Effector CD8-positive, alpha-beta T cell (primary cell): ENCODE results near the gene TUBB3.

ENCODE experiments used
- DNase-seq: peaks from one replicate; lab custom pipeline; 2025; lab: John Stamatoyannopoulos, UW

Gene TUBB3

DNA sequence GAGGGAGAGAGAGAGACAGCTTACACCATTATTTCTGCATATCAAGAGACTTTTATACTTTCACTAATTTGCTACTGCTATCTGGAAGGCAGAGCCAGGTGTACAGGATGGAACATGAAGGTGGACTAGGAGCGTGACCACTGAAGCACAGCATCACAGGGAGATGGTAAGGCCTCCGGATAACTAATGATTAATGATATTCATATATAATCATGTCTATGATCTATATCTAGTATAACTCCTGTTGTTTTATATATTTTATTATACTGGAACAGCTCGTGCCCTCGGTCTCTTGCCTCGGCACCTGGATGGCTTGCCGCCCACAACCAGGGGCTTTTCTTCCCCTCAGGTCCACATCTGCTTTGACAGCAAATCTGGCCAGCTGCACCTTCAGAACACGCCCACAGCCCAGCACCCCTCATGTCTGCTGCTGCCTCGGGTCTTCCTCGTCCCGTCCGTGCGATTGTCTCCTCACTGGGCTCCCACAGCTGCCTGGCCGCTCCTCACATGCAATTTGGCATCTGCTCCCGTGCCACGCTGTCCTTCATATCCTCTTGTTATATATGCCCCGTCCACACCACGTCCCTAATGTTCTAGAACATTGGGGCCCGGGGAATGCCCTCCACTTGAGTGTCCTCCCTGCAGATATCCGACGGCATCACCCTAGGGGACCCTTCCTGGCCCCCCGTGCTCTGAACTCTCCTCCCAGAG lies 15.2 kb downstream of the TUBB3 start:
- no peak for DNase-seq

- no peak for DNase-seq
Observed at GRCh38 chr16:89944773-89945172, 21.6 kb downstream of the TUBB3 start.

DNA sequence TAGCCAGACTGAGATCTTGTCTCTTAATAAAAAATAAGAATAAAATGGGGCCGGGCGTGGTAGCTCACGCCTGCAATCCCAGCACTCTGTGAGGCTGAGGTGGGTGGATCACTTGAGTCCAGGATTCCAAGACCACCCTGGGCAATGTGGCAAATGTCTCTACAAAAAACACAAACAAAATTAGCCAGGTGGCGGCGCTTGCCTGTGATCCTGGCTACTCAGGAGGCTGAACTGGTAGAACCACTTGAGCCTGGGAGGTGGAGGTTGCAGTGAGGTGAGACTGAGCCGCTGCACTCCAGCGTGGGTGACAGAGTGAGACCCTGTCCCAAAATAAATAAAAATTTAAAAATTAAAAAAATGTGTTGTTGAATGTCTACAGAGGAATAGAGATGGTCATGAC lies 22.5 kb downstream of the TUBB3 start:
- no peak for DNase-seq

GRCh38 chr16:89946515-89946914 lies 23.4 kb downstream of the TUBB3 start:
- no peak for DNase-seq

GRCh38 chr16:89949121-89949742 lies 26.1 kb downstream of the TUBB3 start:
- no peak for DNase-seq

- no peak for DNase-seq
Observed at GRCh38 chr16:89949756-89950155, 26.6 kb downstream of the TUBB3 start.

GRCh38 chr16:89951509-89951908 lies 28.4 kb downstream of the TUBB3 start:
- no peak for DNase-seq

- DNase-seq = no peak
Observed at GRCh38 chr16:89952049-89952448, 28.9 kb downstream of the TUBB3 start.

GRCh38 chr16:89952551-89952950 lies 29.4 kb downstream of the TUBB3 start:
- DNase-seq = no peak

DNA sequence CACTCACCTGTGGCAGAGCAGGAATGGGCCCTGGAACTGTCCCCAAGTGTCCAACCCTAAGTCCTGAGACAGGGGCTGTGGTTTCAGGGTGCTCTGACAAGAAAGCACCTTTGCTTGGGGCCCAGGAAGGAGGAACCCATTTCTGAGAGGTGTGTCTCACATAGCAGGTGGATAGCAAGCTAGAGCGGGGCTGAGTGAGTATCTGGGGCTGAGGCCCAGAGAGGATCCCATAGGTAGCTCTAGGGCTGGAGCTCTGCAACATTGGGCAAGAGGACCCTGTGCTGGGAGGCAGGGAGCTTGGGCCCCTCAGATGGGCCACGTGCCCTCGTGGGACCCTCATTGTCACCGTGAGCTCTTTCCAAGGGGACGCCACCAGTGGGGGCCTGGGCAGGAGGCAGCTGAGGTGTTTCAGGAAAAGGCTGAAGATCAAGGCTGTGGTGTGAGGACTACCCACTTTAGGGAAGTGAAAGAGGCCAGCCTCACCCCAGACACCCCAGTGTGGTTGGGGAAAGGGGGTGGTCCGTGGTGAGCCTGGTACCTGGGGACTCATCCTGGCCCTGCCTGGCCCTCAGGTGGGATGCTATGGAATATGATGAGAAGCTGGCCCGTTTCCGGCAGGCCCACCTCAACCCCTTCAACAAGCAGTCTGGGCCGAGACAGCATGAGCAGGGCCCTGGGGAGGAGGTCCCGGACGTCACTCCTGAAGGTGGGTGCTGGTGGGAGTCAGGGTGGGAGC lies 30.7 kb downstream of the TUBB3 start:
- DNase-seq = no peak

GRCh38 chr16:89954462-89954861 lies 31.3 kb downstream of the TUBB3 start:
- no peak for DNase-seq

GRCh38 chr16:89955001-89955685 lies 32.0 kb downstream of the TUBB3 start:
- no peak for DNase-seq

GRCh38 chr16:89956505-89957215 lies 33.5 kb downstream of the TUBB3 start:
- no peak for DNase-seq

GRCh38 chr16:89957216-89957785 lies 34.2 kb downstream of the TUBB3 start:
- DNase-seq = no peak

DNA sequence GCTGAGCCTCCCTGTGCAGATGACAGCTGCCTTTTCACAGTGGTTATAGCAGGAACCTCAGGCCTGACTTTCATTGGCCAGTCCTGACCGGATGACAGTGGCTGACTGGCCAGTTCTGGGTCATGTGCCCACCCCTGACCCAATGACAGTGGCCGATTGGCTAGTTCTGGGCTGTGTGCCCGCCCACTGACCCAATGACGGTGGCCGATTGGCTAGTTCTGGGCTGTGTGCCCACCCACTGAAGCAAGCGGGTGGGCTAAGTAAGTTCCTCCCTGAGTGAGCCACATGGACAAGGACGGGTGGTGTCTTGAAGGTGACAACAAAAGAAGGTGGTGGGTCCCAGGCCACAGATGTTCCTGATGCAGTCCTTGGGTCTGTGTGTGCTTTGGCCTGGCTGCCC lies 34.9 kb downstream of the TUBB3 start:
- DNase-seq = no peak

DNA sequence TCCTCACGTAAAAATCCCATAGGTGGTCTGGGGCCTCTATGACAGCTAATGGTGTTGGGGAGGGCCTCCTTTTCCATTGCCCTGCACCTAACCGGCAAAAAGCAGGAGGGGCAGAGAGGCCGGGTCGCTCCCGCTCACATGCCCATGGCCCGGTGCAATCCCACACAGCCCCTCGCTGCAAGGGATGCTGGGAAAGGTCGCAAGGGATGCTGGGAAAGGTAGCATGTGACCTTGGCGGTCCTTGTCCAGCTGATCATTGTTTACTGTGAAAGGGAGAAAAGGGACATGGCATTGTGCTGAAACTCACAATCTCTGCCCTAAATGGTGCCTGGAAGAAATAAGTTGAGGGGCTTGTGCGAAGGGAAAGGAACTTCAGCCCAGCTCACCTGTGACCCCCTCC lies 35.5 kb downstream of the TUBB3 start:
- DNase-seq = no peak

GRCh38 chr16:89960966-89961365 lies 37.8 kb downstream of the TUBB3 start:
- no peak for DNase-seq

DNA sequence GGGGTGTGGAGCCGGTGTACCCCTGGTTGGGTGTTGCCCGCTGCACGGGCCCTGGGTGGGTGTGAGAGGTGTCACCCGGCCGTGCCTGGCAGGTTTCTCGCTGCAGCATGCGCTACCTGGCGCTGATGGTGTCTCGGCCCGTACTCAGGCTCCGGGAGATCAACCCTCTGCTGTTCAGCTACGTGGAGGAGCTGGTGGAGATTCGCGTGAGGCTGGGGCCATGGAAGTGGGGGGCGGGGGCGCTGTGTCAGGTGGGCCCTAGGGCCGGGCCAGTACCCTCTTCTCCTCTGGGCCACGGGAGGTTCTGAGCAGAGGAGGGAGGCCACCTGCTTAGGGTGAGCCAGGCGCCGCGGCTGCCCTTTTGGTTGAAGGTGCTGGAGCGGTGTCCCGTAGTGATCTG lies 38.8 kb downstream of the TUBB3 start:
- DNase-seq = no peak

DNA sequence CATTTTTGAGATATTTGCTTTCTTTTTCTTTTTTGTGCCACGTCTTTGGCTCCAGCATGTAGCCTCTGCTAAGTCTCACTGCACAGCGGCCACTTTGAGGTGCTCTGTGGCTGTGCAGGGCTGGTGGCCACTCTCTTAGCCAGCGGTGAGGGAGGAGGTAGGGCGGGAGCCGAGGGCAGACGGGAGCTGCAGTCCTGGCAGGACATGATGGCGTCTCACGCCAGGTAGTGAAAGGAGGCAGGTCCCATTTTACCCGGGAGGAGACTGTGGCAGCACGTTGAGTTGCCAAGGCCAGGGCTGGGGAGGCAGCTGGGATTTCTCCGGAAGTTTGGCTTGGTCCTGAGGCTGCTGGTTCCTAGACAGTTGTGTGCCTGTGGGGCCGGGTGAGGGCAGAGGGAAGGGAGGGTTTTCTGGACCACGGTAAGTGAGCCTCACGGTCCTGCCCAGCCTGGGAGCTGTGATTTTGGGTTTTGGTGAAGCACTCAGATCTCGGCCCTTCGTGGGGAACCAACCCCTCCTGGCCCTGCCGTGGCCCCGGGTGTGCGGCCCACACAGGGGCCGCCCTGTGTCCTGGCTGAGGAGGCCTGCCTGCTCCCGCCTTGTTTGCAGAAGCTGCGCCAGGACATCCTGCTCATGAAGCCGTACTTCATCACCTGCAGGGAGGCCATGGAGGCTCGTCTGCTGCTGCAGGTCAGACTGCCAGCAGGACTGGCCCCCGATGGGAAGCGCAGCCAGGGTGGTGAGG lies 39.8 kb downstream of the TUBB3 start:
- no peak for DNase-seq

GRCh38 chr16:89964201-89964600 lies 41.1 kb downstream of the TUBB3 start:
- DNase-seq = no peak
